Stimulated activated CD4-positive, alpha-beta T cell treated with anti-CD3 and anti-CD28 coated beads, TNF-alpha, amount 100 ng/mL, for 48 hours (primary cell): Measurements from ENCODE around the gene TARBP2.
A peak's percentile ranks its signal among the peaks of the same experiment; 100 is the strongest.

Experiments
- DNase-seq, 3 donors: peaks; one replicate each; pipeline ENCODE4 v3.0.0-alpha.2; 2020; ENCODE audit warnings: low read depth in 3 of 3

Gene TARBP2

DNA sequence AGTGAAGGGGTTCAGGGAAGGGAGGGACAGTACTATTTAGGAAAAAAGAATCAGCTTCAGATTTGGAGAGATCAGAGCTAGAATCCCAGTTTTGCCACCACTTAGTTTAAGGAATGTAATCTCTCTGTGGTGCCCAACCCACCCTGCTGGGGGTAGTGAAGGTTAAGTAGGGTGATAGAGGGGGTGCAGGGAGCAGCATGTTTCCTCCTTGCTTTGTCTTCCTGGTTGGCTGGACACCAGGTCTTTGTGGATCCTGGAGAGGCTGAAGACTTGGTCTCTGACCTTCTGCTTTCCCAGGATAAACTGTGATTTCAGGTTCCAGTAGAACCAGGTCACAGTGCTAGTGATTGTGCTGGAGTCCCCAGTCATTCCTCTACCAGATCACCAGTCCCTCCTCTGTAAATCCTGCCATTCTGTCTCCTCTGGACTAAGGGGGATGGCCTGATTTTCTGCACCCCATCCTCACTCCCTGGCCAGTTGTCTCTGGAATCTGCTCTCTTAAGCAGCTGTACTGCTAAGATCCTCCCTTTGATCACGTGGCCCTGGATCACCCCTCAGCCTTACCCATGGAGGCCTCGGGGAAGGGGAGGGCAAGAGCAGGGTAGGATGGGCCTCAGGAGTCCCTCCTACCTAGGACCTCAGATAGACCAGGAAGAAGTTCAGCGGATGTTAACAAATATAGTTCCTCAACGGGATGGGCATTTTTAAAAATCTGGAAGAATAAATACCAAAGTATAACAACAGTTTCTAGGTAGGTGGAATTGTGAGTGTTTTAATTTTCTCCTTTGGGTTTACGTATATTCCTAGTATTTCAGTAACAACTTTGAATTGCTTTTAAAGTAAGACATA is 5.0 kb upstream of the TARBP2 start:
- DNase-seq = no peak

DNA sequence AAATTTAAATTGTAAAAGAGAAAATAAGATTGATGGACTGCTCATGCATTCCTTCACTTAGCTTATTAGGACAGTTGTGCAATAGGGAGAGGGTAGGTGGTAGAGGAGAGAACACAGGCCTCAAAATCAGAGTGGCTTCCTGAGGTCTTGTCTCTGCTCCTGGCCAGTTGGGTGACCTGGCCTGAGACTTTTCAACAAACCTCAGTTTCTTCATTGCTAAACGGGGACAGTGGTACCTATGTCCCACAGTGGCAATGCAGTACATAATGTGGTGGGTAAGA is 4.4 kb upstream of the TARBP2 start:
- no peak for DNase-seq

DNA sequence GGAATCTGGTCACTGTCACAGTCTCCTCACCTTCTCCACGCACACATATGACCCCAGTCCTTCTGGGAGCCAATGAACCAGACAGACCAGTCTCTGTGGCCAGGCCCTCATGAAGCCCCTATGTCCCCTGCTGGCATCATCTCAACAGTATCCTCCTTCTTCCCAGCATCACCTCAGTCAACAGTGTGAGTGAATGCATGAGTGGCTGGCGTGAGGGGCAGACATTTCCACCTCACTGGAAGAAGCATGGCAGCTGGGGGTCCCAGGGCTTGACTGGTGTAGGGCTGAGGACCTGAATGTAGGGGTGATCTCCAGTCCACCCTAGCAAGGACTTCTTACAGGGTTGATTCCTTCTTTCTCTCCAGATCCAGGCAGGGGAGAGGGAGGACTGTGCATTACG is 3.6 kb upstream of the TARBP2 start:
- DNase-seq = no peak

DNA sequence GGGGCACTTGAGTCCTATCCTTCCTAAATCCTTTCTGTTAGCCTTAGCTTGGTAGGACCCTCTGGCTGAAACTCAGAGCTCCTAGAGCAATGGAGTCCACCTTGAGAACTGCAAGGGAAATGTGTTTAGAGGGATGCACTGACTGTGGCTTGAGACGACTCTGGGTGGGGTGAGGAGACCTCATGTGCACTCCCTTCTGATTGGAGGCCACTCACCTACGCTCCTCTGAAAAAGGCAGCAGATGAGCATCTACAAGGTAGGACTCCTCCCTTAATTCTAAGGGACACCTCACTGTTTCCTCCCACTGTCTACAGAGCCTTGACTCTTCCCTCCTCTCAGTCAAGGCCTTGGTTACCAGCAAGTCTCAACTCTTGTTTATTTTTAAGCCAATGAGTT is 2.9 kb upstream of the TARBP2 start:
- no peak for DNase-seq

DNA sequence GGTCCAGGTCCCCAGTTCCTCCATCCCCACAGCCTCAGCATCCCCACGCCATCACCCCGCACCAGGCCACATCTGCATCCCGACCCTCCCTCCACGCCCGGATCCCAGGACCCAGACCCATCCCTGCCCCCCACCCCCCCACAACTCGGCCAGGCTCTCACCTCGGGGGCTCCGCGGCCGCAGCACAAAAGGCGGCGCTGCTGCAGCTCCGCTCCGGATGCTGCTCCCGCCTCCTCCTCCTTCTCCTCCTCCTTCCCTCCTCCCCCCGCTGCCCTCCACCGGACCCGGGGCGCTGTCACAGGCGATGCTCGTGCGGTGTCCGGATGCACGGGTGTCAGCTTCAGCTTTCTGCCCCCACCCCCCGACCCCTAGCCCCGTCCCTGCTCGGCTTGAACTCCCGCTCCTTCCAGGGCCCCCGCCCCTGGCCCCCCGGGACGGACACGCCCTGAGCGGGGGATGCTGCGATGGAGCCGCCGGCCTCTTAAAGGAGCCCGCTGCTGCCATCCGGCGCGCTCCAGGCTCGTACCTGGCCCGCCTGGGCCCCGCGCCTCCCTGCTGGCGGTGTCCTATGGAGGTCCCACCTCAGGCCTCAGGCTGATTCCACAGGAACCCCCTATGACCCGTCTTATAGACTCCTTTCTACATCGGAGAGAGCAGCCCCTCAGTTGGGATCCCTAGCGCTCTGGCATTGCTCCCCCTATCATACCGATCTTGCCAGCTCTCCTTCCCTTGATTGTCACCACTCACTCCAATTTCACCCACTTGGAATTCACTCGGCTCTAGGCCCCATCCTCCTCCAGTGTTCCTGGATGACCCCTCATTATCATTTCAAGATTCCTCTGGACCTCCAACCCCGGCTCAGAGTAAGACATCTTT is 1.6 kb upstream of the TARBP2 start, which contains the start of gene MAP3K12:
Gene MAP3K12 (minus strand): TSS at position 193 of the 876 bp plus-strand sequence. CDS start 12,067 bp downstream, outside the sequence.
- DNase-seq = peak; percentile 22 to 57 (median 26)

DNA sequence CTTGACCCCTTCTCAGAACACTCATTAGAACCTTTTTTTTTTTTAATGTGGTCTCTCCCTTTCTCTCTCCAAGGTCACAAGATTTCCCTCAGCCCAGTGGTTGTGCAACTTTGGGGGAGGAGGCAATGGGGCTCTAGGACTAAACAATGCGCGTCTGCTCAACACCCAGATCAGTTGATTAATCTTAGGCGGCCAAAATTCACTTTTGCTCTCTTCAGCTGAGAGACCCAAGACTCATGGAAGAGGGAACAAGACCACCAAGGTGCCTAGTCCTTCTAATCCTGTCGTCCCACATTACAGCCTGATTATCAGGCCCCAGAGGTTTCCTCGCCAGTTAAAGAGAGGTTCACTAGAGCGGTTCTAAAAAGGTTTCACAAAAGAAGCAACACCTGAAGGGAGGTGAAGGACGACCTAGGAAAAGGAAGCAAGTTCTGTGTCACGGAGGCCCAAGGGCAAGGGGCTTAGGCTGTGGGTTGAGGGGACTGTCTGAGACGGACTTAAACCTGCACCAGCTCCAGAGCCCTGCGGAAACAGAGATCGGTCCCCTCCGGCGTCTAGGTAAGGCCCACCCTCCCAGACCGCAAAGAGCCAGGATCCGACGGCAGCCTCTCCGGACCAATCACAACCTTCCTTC is 824 bp upstream of the TARBP2 start:
- DNase-seq = no peak

DNA sequence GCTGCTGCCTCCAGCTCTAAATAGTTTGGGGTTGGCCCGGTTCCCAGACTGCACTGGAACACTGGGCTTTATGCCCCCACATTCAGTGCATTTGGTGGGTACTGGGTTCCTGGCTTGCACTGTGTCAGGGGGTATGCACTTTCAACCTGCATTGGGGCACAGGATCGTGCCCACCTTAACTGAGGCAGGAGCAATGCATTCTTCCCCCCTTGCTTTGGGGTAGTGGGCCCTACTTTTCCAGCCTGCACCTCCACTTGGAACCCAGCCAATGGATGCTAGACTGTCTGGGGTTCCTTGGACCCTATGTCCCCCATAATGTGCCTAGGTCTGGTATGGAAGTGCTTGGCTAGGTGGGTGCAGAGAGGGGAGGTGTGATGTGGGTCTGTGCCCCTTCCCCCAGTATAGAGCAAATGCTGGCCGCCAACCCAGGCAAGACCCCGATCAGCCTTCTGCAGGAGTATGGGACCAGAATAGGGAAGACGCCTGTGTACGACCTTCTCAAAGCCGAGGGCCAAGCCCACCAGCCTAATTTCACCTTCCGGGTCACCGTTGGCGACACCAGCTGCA is 615 bp downstream of the TARBP2 start:
- DNase-seq = no peak

DNA sequence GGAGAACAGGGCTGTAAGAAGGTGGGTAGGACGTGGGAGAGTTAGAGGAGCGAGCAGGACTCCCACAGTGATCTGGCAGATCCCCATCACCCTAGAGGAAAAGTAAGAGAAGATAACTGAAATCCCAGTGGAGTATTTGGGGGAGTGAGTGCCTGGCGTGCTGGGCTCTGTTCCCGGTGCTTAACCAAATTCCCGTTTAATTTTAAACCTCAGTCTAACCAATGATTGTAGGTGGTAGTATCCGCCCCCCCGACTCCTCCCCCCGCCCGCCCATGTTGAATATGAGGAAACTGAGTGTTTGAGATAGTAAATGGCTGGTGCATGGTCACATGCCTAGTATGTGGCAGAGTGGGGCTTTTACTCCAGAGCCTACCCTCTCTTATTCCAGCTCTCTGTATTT is 1.2 kb downstream of the TARBP2 start:
- DNase-seq = no peak

DNA sequence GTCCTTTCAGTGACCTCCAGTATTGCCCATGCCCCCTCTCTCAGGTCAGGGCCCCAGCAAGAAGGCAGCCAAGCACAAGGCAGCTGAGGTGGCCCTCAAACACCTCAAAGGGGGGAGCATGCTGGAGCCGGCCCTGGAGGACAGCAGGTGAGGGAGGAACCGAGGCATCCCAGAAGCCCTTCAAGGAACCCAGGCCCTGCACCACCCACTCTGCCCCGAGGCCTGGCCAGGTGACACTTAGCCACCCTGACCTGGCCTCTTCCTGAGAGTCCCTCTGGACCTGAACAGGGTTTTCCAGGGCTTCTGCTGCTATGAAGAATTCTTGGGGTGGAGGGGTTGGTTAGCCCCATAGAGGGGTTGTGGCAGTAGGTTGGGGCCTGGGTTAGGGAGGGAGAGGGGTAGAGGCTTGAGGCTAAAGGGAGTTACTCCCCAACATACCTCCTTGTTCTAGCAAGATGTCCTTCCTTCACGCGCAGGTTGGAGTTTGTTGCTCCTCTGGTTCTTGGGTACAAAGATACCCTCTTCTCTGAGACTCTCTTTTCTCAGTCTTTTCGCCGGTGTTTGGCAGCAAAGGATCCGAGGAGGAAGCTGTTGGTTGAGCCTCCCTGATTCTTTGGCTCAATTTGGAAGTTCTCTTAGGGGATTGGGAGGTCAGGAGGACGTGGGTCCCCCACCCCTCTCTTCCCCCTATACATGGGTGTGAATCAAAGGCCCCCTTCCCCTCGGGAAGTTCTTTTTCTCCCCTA is 2.1 kb downstream of the TARBP2 start:
- DNase-seq = no peak

DNA sequence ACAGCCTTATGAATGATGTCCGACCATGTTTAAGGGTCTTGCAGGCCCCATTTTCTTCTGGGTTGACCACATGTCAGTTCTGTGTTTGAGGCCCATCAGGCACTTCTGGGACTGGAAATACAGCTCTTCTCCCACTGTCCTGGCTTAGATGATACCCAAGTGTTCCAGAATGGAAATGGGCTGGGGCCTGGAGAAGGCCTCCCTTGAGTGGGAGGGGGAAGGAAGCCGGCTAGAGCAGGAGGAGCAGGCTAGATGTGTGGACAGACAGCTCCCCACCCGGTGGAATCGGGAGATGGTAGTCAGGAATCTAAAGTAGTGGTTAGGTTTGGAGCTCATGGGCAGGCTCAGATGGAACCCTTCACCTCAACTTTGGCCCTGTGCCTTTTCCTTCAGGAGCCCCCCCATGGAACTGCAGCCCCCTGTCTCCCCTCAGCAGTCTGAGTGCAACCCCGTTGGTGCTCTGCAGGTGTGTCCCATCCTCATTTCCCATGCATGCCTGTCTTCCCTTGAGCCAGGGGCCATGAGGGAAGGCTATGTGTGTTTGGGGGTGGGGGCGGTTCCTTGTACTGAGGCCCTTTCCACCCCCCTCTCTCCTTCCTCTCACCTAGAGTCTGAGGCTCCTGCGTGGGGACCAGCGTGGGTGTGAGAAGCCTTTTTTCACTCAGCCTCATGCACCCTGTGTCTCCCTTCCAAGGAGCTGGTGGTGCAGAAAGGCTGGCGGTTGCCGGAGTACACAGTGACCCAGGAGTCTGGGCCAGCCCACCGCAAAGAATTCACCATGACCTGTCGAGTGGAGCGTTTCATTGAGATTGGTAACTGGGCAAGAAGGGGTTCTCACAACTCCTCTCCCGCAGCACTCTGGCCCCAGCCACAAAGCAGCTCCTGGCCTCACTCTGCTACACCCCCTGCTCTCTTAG is 3.2 kb downstream of the TARBP2 start:
- no peak for DNase-seq

DNA sequence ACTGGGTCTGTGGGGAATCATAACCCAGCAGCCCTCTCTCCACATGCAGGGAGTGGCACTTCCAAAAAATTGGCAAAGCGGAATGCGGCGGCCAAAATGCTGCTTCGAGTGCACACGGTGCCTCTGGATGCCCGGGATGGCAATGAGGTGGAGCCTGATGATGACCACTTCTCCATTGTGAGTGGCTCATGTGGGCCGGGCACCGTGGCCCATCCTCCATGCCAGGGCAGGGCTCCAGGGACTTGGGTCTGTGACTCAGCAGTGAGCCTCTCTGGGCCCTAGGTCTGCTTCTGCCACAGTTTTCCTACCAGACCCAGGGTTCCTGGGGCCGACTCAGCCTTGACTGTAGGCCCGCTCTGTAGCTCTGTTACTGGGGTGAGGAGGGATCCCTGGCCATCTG is 4.0 kb downstream of the TARBP2 start:
- no peak for DNase-seq

DNA sequence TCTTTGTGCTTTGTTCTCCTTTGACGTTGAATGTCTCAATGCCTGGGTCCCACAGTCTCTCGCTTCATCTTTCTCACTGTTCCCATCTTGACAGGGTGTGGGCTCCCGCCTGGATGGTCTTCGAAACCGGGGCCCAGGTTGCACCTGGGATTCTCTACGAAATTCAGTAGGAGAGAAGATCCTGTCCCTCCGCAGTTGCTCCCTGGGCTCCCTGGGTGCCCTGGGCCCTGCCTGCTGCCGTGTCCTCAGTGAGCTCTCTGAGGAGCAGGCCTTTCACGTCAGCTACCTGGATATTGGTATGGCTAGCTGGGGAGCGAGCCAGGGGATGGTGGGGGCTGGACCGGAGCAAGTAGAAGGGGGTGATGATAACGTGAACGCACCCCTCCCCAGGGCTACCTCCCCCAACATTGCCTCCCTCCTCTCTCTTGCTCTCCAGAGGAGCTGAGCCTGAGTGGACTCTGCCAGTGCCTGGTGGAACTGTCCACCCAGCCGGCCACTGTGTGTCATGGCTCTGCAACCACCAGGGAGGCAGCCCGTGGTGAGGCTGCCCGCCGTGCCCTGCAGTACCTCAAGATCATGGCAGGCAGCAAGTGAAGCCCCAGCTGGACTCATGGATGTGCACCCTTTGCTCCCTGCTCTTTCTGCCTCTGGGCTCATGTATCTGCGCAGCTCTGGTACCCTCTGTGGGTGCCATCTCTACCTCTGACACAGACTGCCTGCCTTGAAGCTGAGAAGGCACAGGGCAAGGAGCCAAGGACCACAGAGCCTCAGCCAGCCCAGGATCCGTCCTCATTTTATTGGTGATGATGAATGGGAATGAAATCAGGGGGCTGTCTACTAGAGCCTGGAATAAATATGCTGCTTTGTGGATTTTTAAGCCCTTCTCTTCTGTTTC is 4.7 kb downstream of the TARBP2 start:
- no peak for DNase-seq

DNA sequence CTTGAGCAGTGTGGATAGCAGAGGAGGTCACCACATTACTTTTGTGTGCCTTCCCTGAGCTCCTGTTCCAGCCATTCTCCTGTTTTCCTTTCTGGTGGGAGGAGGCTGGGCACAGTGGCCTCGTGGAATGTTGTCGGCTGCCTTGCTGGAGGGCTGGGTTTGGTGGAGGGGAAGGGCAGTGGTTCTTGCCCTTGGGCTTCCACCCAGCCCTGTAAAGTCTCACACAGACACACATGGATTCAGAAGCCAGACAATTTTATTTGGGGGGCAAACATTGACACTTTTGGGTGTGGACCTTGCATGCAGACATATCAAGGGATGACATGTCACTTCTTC is 5.3 kb downstream of the TARBP2 start:
- no peak for DNase-seq

DNA sequence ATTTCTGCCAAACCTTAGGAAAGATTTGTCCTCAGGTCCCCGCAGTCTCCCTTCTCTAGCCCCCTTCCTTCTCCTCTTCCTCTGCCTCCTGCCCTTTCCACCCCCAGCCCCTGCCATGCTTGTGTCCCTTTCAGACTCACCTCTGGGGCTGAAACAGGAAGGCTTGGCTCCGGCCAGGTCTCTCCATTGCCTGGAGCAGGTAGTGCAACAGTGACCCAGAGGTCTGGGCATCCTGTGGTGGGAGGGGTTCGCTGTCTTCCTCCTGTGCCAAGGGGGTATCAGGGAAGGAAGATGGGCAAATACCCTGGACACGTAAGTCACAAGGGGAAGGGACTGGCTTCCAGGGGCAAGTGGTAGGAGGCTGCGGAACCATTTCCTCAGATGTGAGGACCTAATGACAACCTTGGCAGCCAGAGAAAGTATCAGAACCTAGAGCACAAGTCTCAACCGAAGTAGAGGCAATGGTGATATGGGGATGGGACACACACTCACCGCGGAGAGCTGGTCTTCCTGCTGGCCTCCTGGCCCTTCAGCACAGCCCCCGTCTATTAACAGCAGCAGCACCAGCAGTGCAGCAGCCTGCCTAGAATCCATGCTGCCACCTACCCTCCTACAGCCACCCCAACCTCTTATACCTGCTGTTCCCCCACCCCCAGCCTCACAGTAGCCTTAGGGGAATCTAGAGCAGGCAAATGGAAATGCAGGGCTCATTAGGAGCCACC is 6.0 kb downstream of the TARBP2 start, which contains the start of gene NPFF:
Gene NPFF (minus strand): TSS at position 604 of the 722 bp plus-strand sequence. CDS start 10 bp downstream, at position 594.
- no peak for DNase-seq

DNA sequence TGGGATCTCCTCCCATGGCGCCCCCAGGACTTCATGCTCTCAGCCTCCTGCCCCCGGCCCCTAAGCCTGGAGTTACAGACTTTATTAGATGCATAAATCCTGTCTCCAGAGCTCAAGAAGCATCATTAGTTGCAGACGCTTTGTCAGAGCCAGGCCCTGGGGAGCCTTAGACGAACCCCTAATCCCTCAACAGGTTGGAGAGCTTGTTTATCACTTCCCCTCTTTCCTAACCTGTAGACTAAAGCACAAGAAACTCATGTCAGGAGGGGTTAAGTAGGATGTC is 6.5 kb downstream of the TARBP2 start:
- no peak for DNase-seq

DNA sequence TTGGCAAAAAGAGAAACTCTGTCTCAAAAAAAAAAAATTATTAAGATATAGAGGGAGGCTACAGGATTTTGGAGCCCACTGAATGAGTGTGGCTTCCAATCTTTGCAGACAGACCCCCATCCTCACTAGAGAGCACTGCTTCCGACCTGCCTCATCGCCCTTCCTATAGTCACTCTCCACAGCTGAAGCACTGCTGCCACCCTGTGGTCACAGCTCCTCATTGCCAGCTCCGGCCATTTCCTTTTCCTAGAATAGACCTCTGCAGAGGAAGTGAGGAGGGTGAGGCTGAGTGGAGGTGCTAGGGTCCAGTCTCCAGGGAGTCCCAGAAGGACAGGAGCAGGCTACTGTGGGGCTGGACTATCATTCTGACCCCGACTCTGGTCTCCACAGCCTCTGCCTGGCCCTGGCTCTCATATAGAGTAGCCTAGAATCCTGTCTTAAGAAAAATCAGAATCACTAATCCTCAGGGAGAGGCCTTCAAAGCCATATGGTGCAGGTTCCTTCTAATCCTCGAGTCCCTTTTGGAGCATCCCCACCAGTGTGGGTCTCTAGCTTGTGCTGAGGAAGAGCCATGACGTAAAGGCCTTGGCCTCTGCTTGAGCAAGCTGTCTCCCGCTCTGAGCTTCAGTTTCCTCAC is 7.6 kb downstream of the TARBP2 start:
- DNase-seq = peak; percentile 72 to 78 (median 73)

DNA sequence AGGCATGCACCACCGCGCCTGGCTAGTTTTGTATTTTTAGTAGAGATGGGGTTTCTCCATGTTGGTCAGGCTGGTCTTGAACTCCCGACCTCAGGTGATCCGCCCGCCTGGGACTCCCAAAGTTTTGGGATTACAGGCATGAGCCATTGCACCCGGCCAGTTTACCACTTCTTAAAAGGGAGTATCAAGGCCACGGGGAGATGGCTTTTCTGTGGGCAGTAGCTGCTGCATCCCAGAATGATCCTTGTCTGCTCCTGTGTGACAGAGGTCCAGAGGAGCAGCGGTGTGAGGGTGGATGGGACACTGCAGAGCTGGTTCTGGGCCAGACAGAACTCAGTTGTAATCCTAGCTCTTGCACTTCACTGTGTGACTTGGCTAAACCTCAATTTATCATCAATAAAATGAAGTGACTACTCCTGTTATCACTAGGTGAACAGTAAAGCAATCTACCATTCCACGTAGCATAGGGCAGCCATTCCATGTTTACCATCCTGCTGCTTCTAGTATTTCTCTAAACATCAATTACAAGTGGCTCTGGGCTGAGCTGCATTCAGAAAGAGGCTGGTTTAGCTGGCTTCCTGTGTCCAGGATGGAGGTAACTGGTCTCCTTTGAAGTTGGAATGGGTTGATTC is 9.2 kb downstream of the TARBP2 start:
- DNase-seq = no peak
